ENCODE data around the gene TFIP11. TPM values are rescaled to one million over a fixed set of nuclear protein-coding genes. Genes with fewer than 3 reads are reported as not detected.

TFIP11 gene
- total RNA-seq, 2 donors from 2014 or later, result 28.4 to 28.9 TPM

DNA sequence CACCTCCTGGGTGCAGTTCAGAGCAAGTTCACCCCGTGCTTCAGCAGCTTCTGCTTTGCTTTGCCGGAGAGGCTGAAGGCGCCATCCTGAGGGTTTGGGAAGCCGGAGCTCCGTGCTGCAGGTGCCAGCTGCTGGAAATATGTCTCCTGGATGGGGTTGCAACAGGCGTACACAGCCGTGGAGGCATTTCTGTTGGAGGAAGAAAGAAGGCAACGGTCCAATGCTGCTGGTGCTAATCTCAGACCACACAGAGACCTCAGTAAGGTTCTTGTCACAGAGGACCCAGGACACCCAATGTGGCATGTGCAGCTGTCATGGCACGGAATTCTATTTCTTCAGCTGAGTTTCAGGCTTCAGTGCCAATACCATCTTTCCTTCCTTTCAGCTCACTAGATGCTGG is 59.1 kb downstream of the TFIP11 start:
- no peaks in the 10 kb centered on the region for H3K9me3 ChIP-seq (ENCODE audit: control insufficient read depth, low read length)
- H3K36me3 ChIP-seq (ENCODE audit: control insufficient read depth, insufficient read depth, low read length), result peaks cover 28% of the 10 kb centered on the region
- 93 to 99% methylated on average over 8 to 9 of the region's 9 CpGs for WGBS, 2 experiments (ENCODE audit: insufficient coverage in 1 of 2, insufficient read length in 1 of 2)
- no peak overlapping the region for H3K27ac ChIP-seq (ENCODE audit: low read depth, low read length)
- H3K9me3 Mint-ChIP-seq, result no peaks in the 10 kb centered on the region
- H3K36me3 Mint-ChIP-seq (ENCODE audit: low read depth), result peaks cover 49% of the 10 kb centered on the region
- H3K4me1 Mint-ChIP-seq, result peaks cover 7% of the 10 kb centered on the region
- no peaks in the 10 kb centered on the region for H3K27me3 ChIP-seq (ENCODE audit: control insufficient read depth, insufficient read depth, low read length, poor library complexity, severe bottlenecking)
- H3K9ac ChIP-seq (ENCODE audit: extremely low read depth, low read length, poor library complexity, severe bottlenecking), result no peak overlapping the region
- TF ChIP-seq CTCF (conservative IDR thresholded peaks at IDR 0.05), result no peak
- no peak overlapping the region for H3K4me3 Mint-ChIP-seq
- no peaks in the 10 kb centered on the region for H3K27me3 Mint-ChIP-seq (ENCODE audit: insufficient read depth)
- no peaks in the 10 kb centered on the region for H3K4me1 ChIP-seq (ENCODE audit: control insufficient read depth, insufficient read depth, low read length)
- no peak overlapping the region for H3K27ac Mint-ChIP-seq
- DNase-seq, result no peak
- H3K4me3 ChIP-seq (ENCODE audit: low read length), result no peak overlapping the region

GRCh38 chr22:26452236-26453016 is 59.8 kb downstream of the TFIP11 start:
- Histone ChIP-seq H3K4me3 (ENCODE audit: low read length) (no peak overlapping the region), H3K4me1 (ENCODE audit: control insufficient read depth, insufficient read depth, low read length) (no peaks in the 10 kb centered on the region), H3K36me3 (ENCODE audit: control insufficient read depth, insufficient read depth, low read length) (peaks cover 20% of the 10 kb centered on the region), H3K27ac (ENCODE audit: low read depth, low read length) (no peak overlapping the region), H3K9ac (ENCODE audit: extremely low read depth, low read length, poor library complexity, severe bottlenecking) (no peak overlapping the region), H3K9me3 (ENCODE audit: control insufficient read depth, low read length) (no peaks in the 10 kb centered on the region), H3K27me3 (ENCODE audit: control insufficient read depth, insufficient read depth, low read length, poor library complexity, severe bottlenecking) (no peaks in the 10 kb centered on the region)
- no peak for DNase-seq
- H3K27ac Mint-ChIP-seq, result no peak overlapping the region
- WGBS, 2 experiments (ENCODE audit: insufficient coverage in 1 of 2, insufficient read length in 1 of 2), result 95 to 98% methylated on average over 21 to 23 of the region's 23 CpGs
- peaks cover 41% of the 10 kb centered on the region for H3K36me3 Mint-ChIP-seq (ENCODE audit: low read depth)
- no peak for TF ChIP-seq CTCF (conservative IDR thresholded peaks at IDR 0.05)
- H3K9me3 Mint-ChIP-seq, result no peaks in the 10 kb centered on the region
- no peak overlapping the region for H3K4me3 Mint-ChIP-seq
- peaks cover 7% of the 10 kb centered on the region for H3K4me1 Mint-ChIP-seq
- H3K27me3 Mint-ChIP-seq (ENCODE audit: insufficient read depth), result no peaks in the 10 kb centered on the region

GRCh38 chr22:26450453-26451185 is 61.7 kb downstream of the TFIP11 start:
- H3K4me1 Mint-ChIP-seq, result peaks cover 9% of the 10 kb centered on the region
- no peaks in the 10 kb centered on the region for H3K9me3 Mint-ChIP-seq
- no peaks in the 10 kb centered on the region for H3K4me1 ChIP-seq (ENCODE audit: control insufficient read depth, insufficient read depth, low read length)
- no peaks in the 10 kb centered on the region for H3K27me3 Mint-ChIP-seq (ENCODE audit: insufficient read depth)
- peaks cover 13% of the 10 kb centered on the region for H3K36me3 ChIP-seq (ENCODE audit: control insufficient read depth, insufficient read depth, low read length)
- no peak overlapping the region for H3K9ac ChIP-seq (ENCODE audit: extremely low read depth, low read length, poor library complexity, severe bottlenecking)
- no peak overlapping the region for H3K4me3 Mint-ChIP-seq
- no peak for DNase-seq
- H3K9me3 ChIP-seq (ENCODE audit: control insufficient read depth, low read length), result no peaks in the 10 kb centered on the region
- no peaks in the 10 kb centered on the region for H3K27me3 ChIP-seq (ENCODE audit: control insufficient read depth, insufficient read depth, low read length, poor library complexity, severe bottlenecking)
- no peak overlapping the region for H3K27ac Mint-ChIP-seq
- H3K36me3 Mint-ChIP-seq (ENCODE audit: low read depth), result peaks cover 33% of the 10 kb centered on the region
- 85 to 95% methylated on average over 7 to 9 of the region's 9 CpGs for WGBS, 2 experiments (ENCODE audit: insufficient coverage in 1 of 2, insufficient read length in 1 of 2)
- H3K4me3 ChIP-seq (ENCODE audit: low read length), result no peak overlapping the region
- TF ChIP-seq CTCF (conservative IDR thresholded peaks at IDR 0.05), result peak; percentile 50
- no peak overlapping the region for H3K27ac ChIP-seq (ENCODE audit: low read depth, low read length)

Measured in endodermal cell (in vitro differentiated cells).